Glutamatergic neuron (in vitro differentiated cells): ENCODE data around the gene KNSTRN. TPM values are rescaled to one million over a fixed set of nuclear protein-coding genes. Genes with fewer than 3 reads are reported as not detected.

ENCODE experiments used
- DNase-seq: peaks from one replicate; pipeline ENCODE4 v3.0.0; 2022
- H3K27ac Mint-ChIP-seq: one replicate; pipeline ENCODE4 v1.8.0; 2020; ENCODE audit warnings: mild to moderate bottlenecking, mixed read lengths, inconsistent platforms; ENCODE audit not compliant: unreplicated experiment
- H3K27me3 Mint-ChIP-seq: one replicate; pipeline ENCODE4 v1.8.0; 2020; ENCODE audit warnings: mild to moderate bottlenecking, moderate library complexity, mixed read lengths, inconsistent platforms; ENCODE audit not compliant: unreplicated experiment
- H3K36me3 Mint-ChIP-seq: one replicate; pipeline ENCODE4 v1.8.0; 2020; ENCODE audit warnings: mild to moderate bottlenecking, mixed read lengths, inconsistent platforms; ENCODE audit not compliant: unreplicated experiment
- H3K4me1 Mint-ChIP-seq: one replicate; pipeline ENCODE4 v1.8.0; 2020; ENCODE audit warnings: mild to moderate bottlenecking, low read depth, mixed read lengths, inconsistent platforms; ENCODE audit not compliant: unreplicated experiment
- H3K4me3 Mint-ChIP-seq: one replicate; pipeline ENCODE4 v1.8.0; 2020; ENCODE audit warnings: mild to moderate bottlenecking, mixed read lengths, inconsistent platforms; ENCODE audit not compliant: unreplicated experiment
- H3K9me3 Mint-ChIP-seq: one replicate; pipeline ENCODE4 v1.8.0; 2020; ENCODE audit warnings: mild to moderate bottlenecking, moderate library complexity, mixed read lengths, inconsistent platforms; ENCODE audit not compliant: unreplicated experiment
- CTCF ChIP-seq: fragments of 200-600 bp; sonication (generic); IDR thresholded peaks from one replicate; pipeline ENCODE4 v1.5.0; 2021; ENCODE audit not compliant: partially characterized antibody, unreplicated experiment
- total RNA-seq: library from RNA; stranded (reverse); fragmentation: NEBNext Ultra II Directional; extraction: Animal tissue kit (Norgen Biotek cat#: 25700); gene quantifications from one replicate; pipeline ENCODE4 v1.2.1, GENCODE V29; 2021; ENCODE audit not compliant: unreplicated experiment

The KNSTRN gene
- total RNA-seq, 1 donor from 2014 or later = 62.9 TPM

GRCh38 chr15:40363611-40364010 lies 18.9 kb upstream of the KNSTRN start:
- TF ChIP-seq CTCF = no peak
- H3K36me3 Mint-ChIP-seq = no peaks in the 10 kb centered on the region
- H3K27me3 Mint-ChIP-seq = peaks cover 16% of the 10 kb centered on the region
- H3K27ac Mint-ChIP-seq = no peak overlapping the region
- H3K9me3 Mint-ChIP-seq = peaks cover 12% of the 10 kb centered on the region
- no peak overlapping the region for H3K4me3 Mint-ChIP-seq
- peaks cover 16% of the 10 kb centered on the region for H3K4me1 Mint-ChIP-seq
- DNase-seq = no peak

GRCh38 chr15:40364251-40364650 lies 18.3 kb upstream of the KNSTRN start:
- peaks cover 12% of the 10 kb centered on the region for H3K9me3 Mint-ChIP-seq
- no peaks in the 10 kb centered on the region for H3K36me3 Mint-ChIP-seq
- H3K4me3 Mint-ChIP-seq = no peak overlapping the region
- no peak for DNase-seq
- H3K27ac Mint-ChIP-seq = no peak overlapping the region
- peaks cover 14% of the 10 kb centered on the region for H3K4me1 Mint-ChIP-seq
- peaks cover 13% of the 10 kb centered on the region for H3K27me3 Mint-ChIP-seq
- no peak for TF ChIP-seq CTCF

GRCh38 chr15:40365016-40365415 lies 17.5 kb upstream of the KNSTRN start:
- peaks cover 12% of the 10 kb centered on the region for H3K27me3 Mint-ChIP-seq

GRCh38 chr15:40365624-40366456 lies 16.7 kb upstream of the KNSTRN start:
- H3K27ac Mint-ChIP-seq = no peak overlapping the region
- H3K27me3 Mint-ChIP-seq = peaks cover 12% of the 10 kb centered on the region
- peaks cover 4% of the 10 kb centered on the region for H3K4me1 Mint-ChIP-seq
- DNase-seq = no peak
- no peak for TF ChIP-seq CTCF
- H3K36me3 Mint-ChIP-seq = peaks cover 3% of the 10 kb centered on the region
- H3K9me3 Mint-ChIP-seq = peaks cover 12% of the 10 kb centered on the region
- no peak overlapping the region for H3K4me3 Mint-ChIP-seq

More at GRCh38 chr15:40365016-40365415, 17.5 kb upstream of the KNSTRN start:
- TF ChIP-seq CTCF = no peak
- peaks cover 12% of the 10 kb centered on the region for H3K9me3 Mint-ChIP-seq
- H3K4me3 Mint-ChIP-seq = no peak overlapping the region
- peaks cover 7% of the 10 kb centered on the region for H3K4me1 Mint-ChIP-seq
- no peak for DNase-seq
- H3K36me3 Mint-ChIP-seq = no peaks in the 10 kb centered on the region
- no peak overlapping the region for H3K27ac Mint-ChIP-seq
